Vagina (tissue), 2 donors: ENCODE results near the gene OR6N1. TPM values are rescaled to one million over a fixed set of nuclear protein-coding genes. Genes with fewer than 3 reads are reported as not detected.

Experiments used
- DNase-seq, 2 donors: peaks; one replicate each; pipeline ENCODE4 v3.0.0-alpha.2; 2017; ENCODE audit errors: extremely low spot score in 2 of 2
- H3K27ac ChIP-seq: fragments of 200-600 bp; sonication (generic); one replicate; pipeline ENCODE4 v1.5.1; 2019
- H3K27me3 ChIP-seq: fragments of 200-600 bp; sonication (generic); one replicate; pipeline ENCODE4 v1.5.1; 2019
- H3K36me3 ChIP-seq, 2 donors: fragments of 200-600 bp; sonication (generic); one replicate each; pipeline ENCODE4 v1.5.1; 2017 to 2019
- H3K4me1 ChIP-seq: fragments of 200-600 bp; sonication (generic); one replicate; pipeline ENCODE4 v1.5.1; 2019
- H3K4me3 ChIP-seq, 2 donors: fragments of 200-600 bp; sonication (generic); 1 replicate in 1 of 2; 2 replicates in 1 of 2; pipeline ENCODE4 v1.5.1; 2016 to 2019
- H3K9me3 ChIP-seq: fragments of 200-600 bp; sonication (generic); one replicate; pipeline ENCODE4 v1.5.1; 2019
- CTCF ChIP-seq, 3 experiments: fragments of 450-650 bp in 2 of 3; fragments of 200-600 bp in 1 of 3; sonication (generic) in 1 of 3; IDR thresholded peaks; one replicate each; pipeline ENCODE4 v1.5.1; 2017 to 2019; ENCODE audit warnings: antibody characterized with exemption in 3 of 3, mild to moderate bottlenecking in 2 of 3, moderate library complexity in 2 of 3
- POLR2A ChIP-seq, 2 donors: fragments of 450-650 bp; IDR thresholded peaks; one replicate each; pipeline ENCODE4 v1.6.1; 2017; ENCODE audit warnings: antibody characterized with exemption in 2 of 2, mild to moderate bottlenecking in 2 of 2, moderate library complexity in 2 of 2
- POLR2AphosphoS5 ChIP-seq, 2 donors: sonication (generic); formaldehyde crosslinking; IDR thresholded peaks; one replicate each; pipeline ENCODE4 v1.9.0; 2017; ENCODE audit warnings: antibody characterized with exemption in 2 of 2, mild to moderate bottlenecking in 2 of 2, low read depth in 1 of 2; ENCODE audit not compliant: insufficient read depth in 1 of 2
- intact Hi-C: fragments of 100-400 bp; cut with DNase I; formaldehyde crosslinking; loops from one replicate; pipeline ENCODE4 v1.15.1; 2023
- total RNA-seq: library from RNA; depleted of rRNA; stranded (reverse); fragments of >200 nt; gene quantifications from one replicate; pipeline ENCODE4 v1.2.3, GENCODE V29; 2016

OR6N1 gene
- total RNA-seq, 1 donor from 2014 or later: not detected

- intact Hi-C loops: no loop called here
- no peak for TF ChIP-seq POLR2A (IDR thresholded peaks at IDR 0.05)
- no peak for TF ChIP-seq POLR2AphosphoS5 (IDR thresholded peaks at IDR 0.05; ENCODE audit: insufficient read depth in 1 of 2, low read depth in 1 of 2)
- TF ChIP-seq CTCF (IDR thresholded peaks at IDR 0.05): no peak
Measured at GRCh38 chr1:158799689-158800088, 27.7 kb upstream of the OR6N1 start.

GRCh38 chr1:158798531-158798930 lies 26.5 kb upstream of the OR6N1 start:
- Histone ChIP-seq H3K27ac (no peak overlapping the region), H3K36me3 (no peaks in the 10 kb centered on the region), H3K4me1 (no peaks in the 10 kb centered on the region), H3K4me3 (no peak overlapping the region), H3K9me3 (no peaks in the 10 kb centered on the region), H3K27me3 (no peaks in the 10 kb centered on the region)
- TF ChIP-seq CTCF (IDR thresholded peaks at IDR 0.05): no peak
- no peak for TF ChIP-seq POLR2AphosphoS5 (IDR thresholded peaks at IDR 0.05; ENCODE audit: insufficient read depth in 1 of 2, low read depth in 1 of 2)
- TF ChIP-seq POLR2A (IDR thresholded peaks at IDR 0.05): no peak
- intact Hi-C loops: no loop called here
- no peak for DNase-seq

More at GRCh38 chr1:158799689-158800088, 27.7 kb upstream of the OR6N1 start:
- DNase-seq: no peak
- Histone ChIP-seq H3K36me3 (no peaks in the 10 kb centered on the region), H3K4me1 (no peaks in the 10 kb centered on the region), H3K27ac (no peak overlapping the region), H3K4me3 (no peak overlapping the region), H3K27me3 (no peaks in the 10 kb centered on the region), H3K9me3 (no peaks in the 10 kb centered on the region)

GRCh38 chr1:158794247-158794646 lies 22.3 kb upstream of the OR6N1 start:
- no peaks in the 10 kb centered on the region for H3K4me1 ChIP-seq
- H3K9me3 ChIP-seq: no peaks in the 10 kb centered on the region
- no peaks in the 10 kb centered on the region for H3K36me3 ChIP-seq
- H3K27me3 ChIP-seq: no peaks in the 10 kb centered on the region
- TF ChIP-seq POLR2A (IDR thresholded peaks at IDR 0.05) (no peak), CTCF (IDR thresholded peaks at IDR 0.05) (no peak), POLR2AphosphoS5 (IDR thresholded peaks at IDR 0.05; ENCODE audit: insufficient read depth in 1 of 2, low read depth in 1 of 2) (no peak)
- no peak overlapping the region for H3K27ac ChIP-seq
- intact Hi-C loops: no loop called here
- H3K4me3 ChIP-seq: no peak overlapping the region
- DNase-seq: no peak

- TF ChIP-seq CTCF (IDR thresholded peaks at IDR 0.05) (no peak), POLR2A (IDR thresholded peaks at IDR 0.05) (no peak), POLR2AphosphoS5 (IDR thresholded peaks at IDR 0.05; ENCODE audit: insufficient read depth in 1 of 2, low read depth in 1 of 2) (no peak)
- no peak overlapping the region for H3K27ac ChIP-seq
- intact Hi-C loops: no loop called here
Measured at GRCh38 chr1:158793604-158794003, 21.6 kb upstream of the OR6N1 start.

GRCh38 chr1:158781104-158781503 lies 9.1 kb upstream of the OR6N1 start, which contains the start of gene OR6N2:
OR6N2 (minus strand) TSS chr1:158781204; CDS start chr1:158777635, 3,569 bp downstream.
- no peak within 1 kb of the TSS for H3K27ac ChIP-seq
- H3K36me3 ChIP-seq: no peaks in the 10 kb centered on the region
- H3K4me3 ChIP-seq: no peak within 1 kb of the TSS
- DNase-seq: no peak
- H3K27me3 ChIP-seq: no peaks in the 10 kb centered on the region
- no peaks in the 10 kb centered on the region for H3K9me3 ChIP-seq
- TF ChIP-seq POLR2AphosphoS5 (IDR thresholded peaks at IDR 0.05; ENCODE audit: insufficient read depth in 1 of 2, low read depth in 1 of 2): no peak
- no peak for TF ChIP-seq POLR2A (IDR thresholded peaks at IDR 0.05)
- no peak for TF ChIP-seq CTCF (IDR thresholded peaks at IDR 0.05)
- intact Hi-C loops: no loop called here
- no peaks in the 10 kb centered on the region for H3K4me1 ChIP-seq

More at GRCh38 chr1:158793604-158794003, 21.6 kb upstream of the OR6N1 start:
- no peaks in the 10 kb centered on the region for H3K27me3 ChIP-seq
- no peak overlapping the region for H3K4me3 ChIP-seq
- no peaks in the 10 kb centered on the region for H3K4me1 ChIP-seq
- H3K36me3 ChIP-seq: no peaks in the 10 kb centered on the region
- no peaks in the 10 kb centered on the region for H3K9me3 ChIP-seq
- DNase-seq: no peak
